Muscle layer of duodenum (tissue), 2 donors: ENCODE data around the gene IKZF2.

ENCODE experiments used
- H3K27ac ChIP-seq: one replicate; pipeline ENCODE4 v1.7.0; 2013; ENCODE audit warnings: mild to moderate bottlenecking, low read length
- H3K27me3 ChIP-seq: one replicate; pipeline ENCODE4 v1.7.0; 2013; ENCODE audit warnings: low read depth, mild to moderate bottlenecking, control low read depth, low read length
- H3K36me3 ChIP-seq, 2 donors: one replicate each; pipeline ENCODE4 v1.7.0; 2013; ENCODE audit warnings: low read length in 2 of 2, control low read depth in 1 of 2, mild to moderate bottlenecking in 1 of 2; ENCODE audit not compliant: insufficient read depth in 2 of 2, control insufficient read depth in 1 of 2
- H3K4me1 ChIP-seq, 2 donors: one replicate each; pipeline ENCODE4 v1.7.0; 2013; ENCODE audit warnings: low read length in 2 of 2, mild to moderate bottlenecking in 2 of 2, control low read depth in 1 of 2, moderate library complexity in 1 of 2; ENCODE audit not compliant: insufficient read depth in 2 of 2, control insufficient read depth in 1 of 2
- H3K4me3 ChIP-seq, 2 donors: one replicate each; pipeline ENCODE4 v1.7.0; 2013; ENCODE audit warnings: low read length in 2 of 2, low read depth in 1 of 2, mild to moderate bottlenecking in 1 of 2
- H3K9me3 ChIP-seq, 2 donors: one replicate each; pipeline ENCODE4 v1.7.0; 2013; ENCODE audit warnings: low read length in 2 of 2, control low read depth in 1 of 2, mild to moderate bottlenecking in 1 of 2; ENCODE audit not compliant: control insufficient read depth in 1 of 2
- donor health status: healthy.

Gene IKZF2

DNA sequence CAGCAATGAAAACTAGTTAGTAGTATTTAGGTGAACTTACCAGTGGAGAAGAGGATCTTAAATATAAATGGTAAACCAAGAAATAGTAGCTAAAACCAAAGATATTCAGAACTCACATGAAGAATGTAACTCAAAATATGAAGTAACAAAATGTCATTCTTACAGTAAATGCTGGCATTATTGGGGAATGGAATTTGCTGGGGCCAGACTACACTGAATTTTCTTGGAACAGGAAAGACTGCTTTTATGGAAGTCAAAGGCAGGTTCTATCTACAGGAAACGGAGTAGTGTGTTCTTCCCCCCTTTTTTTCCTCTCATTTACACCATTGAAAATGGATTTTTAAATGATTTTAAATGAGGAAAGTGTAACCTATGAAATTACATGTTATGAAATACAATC, 188.7 kb downstream of the IKZF2 start:
- no peaks in the 10 kb centered on the region for H3K27me3 ChIP-seq
- H3K9me3 ChIP-seq, result no peaks in the 10 kb centered on the region
- no peaks in the 10 kb centered on the region for H3K4me1 ChIP-seq
- H3K4me3 ChIP-seq, result no peak overlapping the region
- no peak overlapping the region for H3K27ac ChIP-seq
- no peaks in the 10 kb centered on the region for H3K36me3 ChIP-seq

DNA sequence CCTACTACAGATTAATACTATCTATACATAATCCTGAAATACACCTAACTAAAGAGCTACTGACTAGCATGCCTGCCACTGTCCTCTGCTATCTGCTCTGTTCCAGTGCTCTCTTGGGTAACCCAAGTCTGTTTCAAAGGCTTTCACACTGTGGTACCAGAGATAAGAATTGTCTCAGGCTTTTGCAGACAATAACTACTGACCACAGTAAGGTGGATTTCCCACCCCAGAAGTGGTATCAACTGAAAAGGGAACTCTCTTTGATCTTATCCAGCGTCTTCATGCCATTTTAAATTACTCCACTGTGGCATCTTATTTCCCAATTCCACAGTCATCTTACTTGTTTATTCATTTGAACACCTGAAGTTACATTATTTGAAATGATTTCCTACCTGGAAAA, 190.2 kb downstream of the IKZF2 start:
- H3K27me3 ChIP-seq, result no peaks in the 10 kb centered on the region
- H3K9me3 ChIP-seq, result no peaks in the 10 kb centered on the region
- H3K36me3 ChIP-seq, result no peaks in the 10 kb centered on the region
- no peak overlapping the region for H3K27ac ChIP-seq
- H3K4me3 ChIP-seq, result no peak overlapping the region
- no peaks in the 10 kb centered on the region for H3K4me1 ChIP-seq

DNA sequence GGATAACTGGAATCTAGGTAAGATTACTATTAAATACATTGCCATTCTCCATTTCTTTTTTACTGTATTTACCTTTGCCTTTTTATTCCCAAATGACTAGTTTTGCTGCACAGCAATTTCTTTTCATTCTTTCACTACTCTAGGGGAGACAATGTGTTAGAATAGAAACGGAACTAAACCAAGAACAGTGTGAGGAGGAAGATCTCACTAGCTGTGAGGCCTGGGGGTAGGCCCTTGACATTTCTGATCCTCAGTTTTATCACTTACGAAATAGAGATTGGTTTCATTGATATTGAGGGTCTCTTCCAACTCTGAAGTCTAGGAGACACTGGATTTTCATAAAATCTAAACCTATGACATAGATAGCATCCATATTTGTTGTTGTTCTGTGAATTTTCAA, 191.1 kb downstream of the IKZF2 start:
- Histone ChIP-seq H3K4me3 (no peak overlapping the region), H3K36me3 (no peaks in the 10 kb centered on the region), H3K4me1 (no peaks in the 10 kb centered on the region), H3K9me3 (no peaks in the 10 kb centered on the region), H3K27me3 (no peaks in the 10 kb centered on the region), H3K27ac (no peak overlapping the region)

DNA sequence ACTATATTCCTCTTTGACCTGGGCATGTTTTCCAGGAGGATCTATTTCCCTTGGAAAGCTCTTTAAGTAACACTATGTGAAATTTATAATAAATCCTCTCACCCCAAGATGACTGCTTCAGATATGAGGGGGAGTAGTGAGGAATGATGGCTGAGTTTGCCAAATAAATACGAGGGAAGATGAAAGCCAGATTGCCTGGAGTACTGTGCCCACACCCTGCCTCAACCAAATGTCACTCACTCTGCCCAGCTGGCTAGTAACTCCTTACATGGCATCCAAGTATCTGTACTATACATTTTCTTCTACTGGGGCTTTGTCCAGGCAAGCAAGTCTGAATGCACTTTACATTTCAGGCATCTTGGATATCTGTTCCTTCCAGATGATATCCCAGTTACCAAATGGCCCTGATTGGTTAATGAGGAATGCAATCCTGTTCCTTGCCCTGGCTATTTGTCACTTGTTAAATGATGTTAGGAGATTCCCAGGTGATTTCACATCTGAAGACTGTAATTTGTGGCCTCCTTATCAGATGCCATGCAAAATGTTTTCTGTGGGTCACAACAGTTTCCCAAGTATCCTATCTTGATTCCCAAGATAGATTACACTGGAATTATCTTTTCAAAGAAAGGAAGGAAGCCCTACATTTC, 191.8 kb downstream of the IKZF2 start:
- H3K4me1 ChIP-seq, result no peaks in the 10 kb centered on the region
- no peaks in the 10 kb centered on the region for H3K27me3 ChIP-seq
- H3K27ac ChIP-seq, result no peak overlapping the region
- H3K36me3 ChIP-seq, result no peaks in the 10 kb centered on the region
- H3K9me3 ChIP-seq, result no peaks in the 10 kb centered on the region
- H3K4me3 ChIP-seq, result no peak overlapping the region

DNA sequence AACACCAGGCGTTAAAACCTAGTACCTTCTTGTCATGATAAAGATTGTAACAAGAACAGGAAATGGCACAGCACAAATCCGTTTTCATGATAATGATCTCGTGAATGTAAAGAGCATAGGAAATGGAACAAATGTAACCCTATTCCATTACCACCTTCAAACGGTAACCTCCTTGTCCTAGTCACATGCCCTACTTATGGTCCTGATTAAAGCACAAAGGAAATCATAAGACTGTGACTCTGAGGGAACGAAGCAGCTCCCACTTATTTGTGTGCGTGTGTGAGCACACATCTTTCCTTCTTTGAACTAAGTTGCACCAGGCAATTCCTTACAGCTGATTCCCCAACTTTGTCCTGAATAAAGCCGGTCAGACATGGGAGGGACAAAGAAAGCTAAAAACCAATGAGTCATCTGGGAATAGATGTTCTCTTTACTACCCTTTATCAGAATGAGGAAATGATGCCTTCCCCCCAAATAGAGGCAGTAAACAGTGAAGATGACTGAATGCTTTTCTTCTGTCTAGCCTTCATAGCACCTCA, 192.6 kb downstream of the IKZF2 start:
- no peak overlapping the region for H3K27ac ChIP-seq
- H3K4me1 ChIP-seq, result no peaks in the 10 kb centered on the region
- no peaks in the 10 kb centered on the region for H3K36me3 ChIP-seq
- H3K4me3 ChIP-seq, result no peak overlapping the region
- H3K27me3 ChIP-seq, result no peaks in the 10 kb centered on the region
- H3K9me3 ChIP-seq, result no peaks in the 10 kb centered on the region

DNA sequence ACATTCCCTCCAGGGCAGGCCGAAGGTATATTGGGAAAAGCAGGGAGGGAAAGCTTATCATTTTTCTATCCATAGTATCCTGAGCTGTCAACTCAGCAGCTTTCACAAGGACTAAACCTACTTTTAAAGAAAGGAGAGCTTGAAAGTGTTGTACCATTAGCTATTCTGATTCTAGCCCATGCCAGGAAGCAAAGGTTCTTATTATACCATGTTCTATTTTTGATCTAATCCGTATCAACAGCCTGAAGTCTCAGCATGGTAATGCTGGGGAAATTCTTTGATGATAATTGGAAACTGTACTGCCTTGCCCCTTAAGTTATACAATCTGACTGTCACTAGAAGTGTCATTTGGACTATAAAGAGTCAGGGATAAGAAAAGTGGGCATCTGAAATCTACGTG, 193.3 kb downstream of the IKZF2 start:
- no peaks in the 10 kb centered on the region for H3K9me3 ChIP-seq
- no peak overlapping the region for H3K4me3 ChIP-seq
- H3K27me3 ChIP-seq, result no peaks in the 10 kb centered on the region
- no peak overlapping the region for H3K27ac ChIP-seq
- H3K4me1 ChIP-seq, result no peaks in the 10 kb centered on the region
- H3K36me3 ChIP-seq, result no peaks in the 10 kb centered on the region

DNA sequence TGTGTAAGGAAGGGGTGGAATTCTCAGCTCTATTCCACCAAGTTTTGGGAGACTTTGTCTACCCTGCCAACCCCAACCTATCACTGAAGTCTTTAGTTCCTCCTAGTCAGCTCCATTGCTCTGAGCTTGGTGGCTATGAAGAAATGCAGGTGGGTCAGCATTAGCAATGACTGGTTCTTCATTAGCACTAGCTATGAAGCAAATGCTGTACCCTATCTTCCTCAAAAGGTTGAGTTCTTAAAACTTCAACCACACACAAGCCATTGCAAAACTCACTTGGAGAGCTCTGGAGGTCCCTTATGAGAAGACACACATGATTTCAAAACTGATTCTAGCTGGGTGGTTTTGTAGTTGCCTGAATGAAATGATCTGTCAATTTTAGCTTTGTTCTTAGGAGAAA, 193.8 kb downstream of the IKZF2 start:
- Histone ChIP-seq H3K36me3 (no peaks in the 10 kb centered on the region), H3K4me3 (no peak overlapping the region), H3K27ac (no peak overlapping the region), H3K9me3 (no peaks in the 10 kb centered on the region), H3K4me1 (no peaks in the 10 kb centered on the region), H3K27me3 (no peaks in the 10 kb centered on the region)

DNA sequence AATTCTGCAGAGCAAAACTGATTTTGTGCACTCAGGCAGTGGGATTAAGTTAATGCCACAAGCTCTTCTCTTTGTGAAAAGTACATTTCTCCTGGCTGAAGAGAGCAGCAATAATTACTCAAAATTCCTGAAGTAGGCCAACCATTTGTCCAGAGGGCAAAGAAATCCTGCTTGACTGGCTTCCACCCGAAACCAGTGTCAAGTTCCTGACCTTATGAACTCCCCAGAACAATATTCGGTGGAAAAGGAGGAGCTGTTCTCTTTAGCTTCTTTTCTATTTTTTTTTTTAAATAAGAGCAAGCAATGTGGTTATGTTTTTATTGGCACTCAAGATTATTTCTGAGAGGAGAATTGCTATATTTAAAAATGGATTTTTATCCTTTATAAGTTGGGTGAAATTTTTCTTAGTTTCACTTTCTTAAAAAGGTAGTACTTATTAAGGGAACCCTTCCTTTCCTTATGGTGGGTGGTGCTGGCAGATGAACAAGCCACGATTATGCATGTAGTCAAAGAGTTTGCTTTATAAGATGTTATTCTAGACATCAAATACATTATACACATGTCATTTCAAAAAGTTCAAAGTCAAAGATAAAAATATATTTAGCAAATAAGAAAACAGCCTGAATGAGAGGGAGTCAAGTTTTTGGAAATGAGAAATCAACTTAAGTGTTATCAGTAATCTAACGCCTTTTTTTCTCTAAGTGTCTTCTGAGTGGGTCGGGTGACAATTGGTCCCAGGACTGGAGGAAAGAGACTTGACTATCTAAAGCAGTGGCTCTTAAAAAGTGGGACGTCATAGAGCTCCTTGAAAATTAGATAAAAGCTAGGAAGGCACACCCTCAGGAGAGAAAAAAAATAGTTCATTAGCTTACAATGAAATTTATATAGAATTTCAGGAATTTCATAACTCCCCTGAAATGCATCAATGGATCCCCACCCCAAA, 194.5 kb downstream of the IKZF2 start:
- H3K4me3 ChIP-seq, result no peak overlapping the region
- H3K36me3 ChIP-seq, result no peaks in the 10 kb centered on the region
- H3K27me3 ChIP-seq, result no peaks in the 10 kb centered on the region
- no peak overlapping the region for H3K27ac ChIP-seq
- H3K4me1 ChIP-seq, result no peaks in the 10 kb centered on the region
- H3K9me3 ChIP-seq, result no peaks in the 10 kb centered on the region

DNA sequence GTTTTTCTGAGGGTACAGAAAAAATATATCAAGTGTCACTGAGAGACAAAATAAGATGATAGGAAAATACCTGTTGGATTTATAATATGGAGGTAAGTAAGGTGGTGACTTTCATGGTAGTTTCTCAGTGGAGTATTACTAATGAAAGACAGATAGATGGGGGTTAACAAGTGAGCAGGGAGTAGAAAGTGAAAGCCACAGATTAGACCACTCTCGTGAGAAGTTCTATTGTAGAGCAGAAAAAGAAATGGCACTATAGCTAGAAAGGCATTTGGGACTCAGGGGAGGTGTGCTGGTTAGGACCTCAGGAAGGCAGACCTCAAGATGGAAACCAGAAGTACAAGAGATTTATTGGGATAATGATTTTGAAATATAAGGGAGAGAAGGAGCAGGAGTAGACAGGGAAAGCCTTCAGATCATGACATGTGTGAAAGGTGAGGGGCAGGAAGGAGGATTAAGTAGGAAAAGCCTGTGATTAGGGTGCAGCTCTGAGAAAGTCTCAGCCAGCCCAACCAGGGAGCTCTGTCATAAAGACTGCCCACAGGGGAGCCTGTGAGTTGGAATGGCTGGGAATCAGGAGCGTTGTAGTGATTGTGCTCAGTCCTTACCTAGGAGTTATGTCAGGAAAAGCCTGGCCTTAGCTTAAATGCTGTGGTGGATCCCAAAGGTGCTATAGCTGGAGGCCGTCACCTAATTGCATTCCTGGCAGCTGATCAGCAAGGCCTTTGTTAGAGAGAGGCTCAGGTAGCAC, 198.1 kb downstream of the IKZF2 start:
- Histone ChIP-seq H3K4me1 (no peaks in the 10 kb centered on the region), H3K9me3 (no peaks in the 10 kb centered on the region), H3K4me3 (no peak overlapping the region), H3K36me3 (no peaks in the 10 kb centered on the region), H3K27ac (no peak overlapping the region), H3K27me3 (no peaks in the 10 kb centered on the region)

DNA sequence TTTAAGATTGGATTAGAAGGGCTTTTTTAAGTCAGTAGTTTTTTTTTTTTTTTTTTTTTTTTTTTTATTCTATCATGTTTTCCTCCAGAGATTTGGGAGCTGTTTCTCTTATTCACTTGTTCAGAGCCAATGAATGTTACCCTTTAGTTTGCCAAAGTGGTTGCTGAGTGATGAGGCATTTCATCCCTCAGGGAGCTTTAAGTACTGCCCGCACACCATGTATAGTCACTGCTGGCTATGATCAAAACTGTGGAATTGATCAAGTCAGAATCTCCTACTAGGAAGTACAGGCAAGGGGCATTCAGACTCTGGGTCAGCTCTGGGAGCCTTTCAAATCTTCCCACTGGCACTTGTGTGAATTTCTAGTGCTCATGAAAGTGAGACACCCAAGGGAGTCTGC, 201.6 kb downstream of the IKZF2 start:
- no peaks in the 10 kb centered on the region for H3K4me1 ChIP-seq
- H3K27ac ChIP-seq, result no peak overlapping the region
- no peaks in the 10 kb centered on the region for H3K27me3 ChIP-seq
- H3K36me3 ChIP-seq, result no peaks in the 10 kb centered on the region
- H3K4me3 ChIP-seq, result no peak overlapping the region
- no peaks in the 10 kb centered on the region for H3K9me3 ChIP-seq
